Measurements from ENCODE around the gene LPCAT1. TPM values are rescaled to one million over a fixed set of nuclear protein-coding genes. Genes with fewer than 3 reads are reported as not detected.

The LPCAT1 gene
- total and polyA plus RNA-seq, 2 experiments from 2014 or later, result 44.1 to 56.0 TPM

DNA sequence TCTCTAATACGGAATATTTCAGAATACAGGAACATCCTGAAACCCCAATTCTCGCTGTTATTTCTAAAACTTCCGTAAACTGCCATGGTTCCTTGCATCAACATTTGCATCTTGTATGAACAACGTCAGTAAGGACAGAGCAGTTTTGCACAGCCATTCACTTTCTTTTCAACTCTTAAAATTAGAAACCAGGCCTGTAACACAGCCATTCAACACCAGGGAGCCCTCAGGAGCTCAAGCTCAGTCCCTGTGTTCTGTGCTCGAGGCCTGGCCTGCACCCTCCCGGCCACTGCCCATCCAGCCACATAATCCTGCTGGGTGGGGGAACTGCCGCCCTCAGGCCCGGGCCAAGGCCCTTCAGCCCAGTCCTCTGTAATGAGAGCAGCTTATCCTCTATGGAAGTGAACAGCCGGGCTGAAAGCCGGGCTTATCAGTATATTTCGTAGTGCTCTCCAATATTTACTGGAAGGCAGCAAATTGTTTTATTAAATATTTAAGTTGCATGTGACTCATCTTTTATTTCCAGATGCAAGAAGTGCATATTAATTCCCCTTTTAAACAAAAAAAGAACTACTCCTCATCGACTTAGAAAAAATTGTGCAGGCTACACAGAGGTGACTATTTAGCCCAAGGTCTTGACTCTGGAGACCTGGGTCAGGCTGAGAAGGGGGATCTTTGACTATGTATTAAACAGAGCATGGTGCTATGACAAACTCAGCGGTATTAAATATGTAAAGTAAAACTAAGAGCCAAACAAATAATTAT is 45.3 kb downstream of the LPCAT1 start:
- Histone ChIP-seq H3K4me2 (no peak overlapping the region), H3K4me3 (no peak overlapping the region), H4K20me1 (ENCODE audit: insufficient read depth, poor library complexity, severe bottlenecking) (no peaks in the 10 kb centered on the region), H3K79me2 (no peaks in the 10 kb centered on the region), H3K9me3 (ENCODE audit: low read depth) (no peaks in the 10 kb centered on the region), H3K27ac (no peak overlapping the region), H3K4me1 (ENCODE audit: insufficient read depth) (no peaks in the 10 kb centered on the region), H2AFZ (no peak overlapping the region), H3K27me3 (no peaks in the 10 kb centered on the region), H3K9me2 (replicated peaks; ENCODE audit: insufficient read depth) (no peaks in the 10 kb centered on the region), H3K36me3 (replicated peaks; ENCODE audit: insufficient read depth, low read depth) (no peaks in the 10 kb centered on the region)
- 96% methylated on average over 13 of the region's 13 CpGs for WGBS (ENCODE audit: low lambda C conversion rate, missing lambda C conversion rate)
- no peak for DNase-seq (ENCODE audit: low spot score)
- no peak for TF ChIP-seq EZH2 (IDR thresholded peaks at IDR 0.05; ENCODE audit: borderline replicate concordance)
- TF ChIP-seq, protein P1, sequence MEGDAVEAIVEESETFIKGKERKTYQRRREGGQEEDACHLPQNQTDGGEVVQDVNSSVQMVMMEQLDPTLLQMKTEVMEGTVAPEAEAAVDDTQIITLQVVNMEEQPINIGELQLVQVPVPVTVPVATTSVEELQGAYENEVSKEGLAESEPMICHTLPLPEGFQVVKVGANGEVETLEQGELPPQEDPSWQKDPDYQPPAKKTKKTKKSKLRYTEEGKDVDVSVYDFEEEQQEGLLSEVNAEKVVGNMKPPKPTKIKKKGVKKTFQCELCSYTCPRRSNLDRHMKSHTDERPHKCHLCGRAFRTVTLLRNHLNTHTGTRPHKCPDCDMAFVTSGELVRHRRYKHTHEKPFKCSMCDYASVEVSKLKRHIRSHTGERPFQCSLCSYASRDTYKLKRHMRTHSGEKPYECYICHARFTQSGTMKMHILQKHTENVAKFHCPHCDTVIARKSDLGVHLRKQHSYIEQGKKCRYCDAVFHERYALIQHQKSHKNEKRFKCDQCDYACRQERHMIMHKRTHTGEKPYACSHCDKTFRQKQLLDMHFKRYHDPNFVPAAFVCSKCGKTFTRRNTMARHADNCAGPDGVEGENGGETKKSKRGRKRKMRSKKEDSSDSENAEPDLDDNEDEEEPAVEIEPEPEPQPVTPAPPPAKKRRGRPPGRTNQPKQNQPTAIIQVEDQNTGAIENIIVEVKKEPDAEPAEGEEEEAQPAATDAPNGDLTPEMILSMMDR (IDR thresholded peaks at IDR 0.05; ENCODE audit: poor library complexity), result no peak
- no peak for TF ChIP-seq EZH2phosphoT487 (IDR thresholded peaks at IDR 0.05; ENCODE audit: low read depth, severe bottlenecking, unreplicated experiment)

DNA sequence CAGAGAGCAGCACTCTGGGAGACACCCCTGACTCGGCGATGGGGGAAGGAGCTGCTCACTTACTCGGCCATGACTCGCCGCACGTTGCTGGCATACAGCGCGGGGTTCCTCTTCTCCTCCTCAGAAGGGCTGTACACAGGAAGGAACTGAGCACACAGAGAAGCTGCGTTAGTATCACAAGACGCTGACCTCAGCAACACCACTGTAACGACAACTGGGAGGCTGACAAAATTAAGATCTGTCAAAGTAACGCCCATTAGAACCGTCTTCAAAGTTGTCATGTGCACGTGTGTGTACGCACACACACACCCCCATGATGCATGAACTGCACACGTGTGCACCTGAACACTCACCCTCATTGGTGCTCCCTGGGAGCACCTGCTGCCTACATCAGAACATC is 46.4 kb downstream of the LPCAT1 start:
- Histone ChIP-seq H3K9me2 (replicated peaks; ENCODE audit: insufficient read depth) (no peaks in the 10 kb centered on the region), H3K27ac (no peak overlapping the region), H3K4me1 (ENCODE audit: insufficient read depth) (no peaks in the 10 kb centered on the region), H3K27me3 (no peaks in the 10 kb centered on the region), H2AFZ (no peak overlapping the region), H3K36me3 (replicated peaks; ENCODE audit: insufficient read depth, low read depth) (no peaks in the 10 kb centered on the region), H3K9me3 (ENCODE audit: low read depth) (no peaks in the 10 kb centered on the region), H4K20me1 (ENCODE audit: insufficient read depth, poor library complexity, severe bottlenecking) (no peaks in the 10 kb centered on the region), H3K4me2 (no peak overlapping the region), H3K79me2 (no peaks in the 10 kb centered on the region), H3K4me3 (no peak overlapping the region)
- TF ChIP-seq, protein P1 (IDR thresholded peaks at IDR 0.05; ENCODE audit: poor library complexity), result no peak
- 93% methylated on average over 16 of the region's 16 CpGs for WGBS (ENCODE audit: low lambda C conversion rate, missing lambda C conversion rate)
- no peak for DNase-seq (ENCODE audit: low spot score)

DNA sequence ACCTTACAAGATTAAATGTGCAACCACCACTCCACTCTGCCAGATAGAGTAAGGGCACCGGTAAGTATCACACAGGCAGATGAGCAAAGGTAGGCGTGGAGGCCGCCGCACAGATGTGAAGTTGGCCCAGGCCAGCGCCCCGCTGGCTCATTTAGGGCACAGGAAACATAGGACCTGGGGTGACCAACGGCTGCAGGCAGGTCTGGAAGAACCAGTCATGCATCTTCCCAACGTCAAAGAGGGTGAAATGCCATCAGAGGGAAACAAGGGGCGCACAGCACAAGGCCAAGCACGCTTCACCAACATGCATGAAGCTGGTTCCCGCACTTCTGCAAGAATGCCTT is 46.8 kb downstream of the LPCAT1 start:
- Histone ChIP-seq H4K20me1 (ENCODE audit: insufficient read depth, poor library complexity, severe bottlenecking) (no peaks in the 10 kb centered on the region), H3K27ac (no peak overlapping the region), H2AFZ (no peak overlapping the region), H3K9me2 (replicated peaks; ENCODE audit: insufficient read depth) (no peaks in the 10 kb centered on the region), H3K4me1 (ENCODE audit: insufficient read depth) (no peaks in the 10 kb centered on the region), H3K36me3 (replicated peaks; ENCODE audit: insufficient read depth, low read depth) (no peaks in the 10 kb centered on the region), H3K4me2 (no peak overlapping the region), H3K27me3 (no peaks in the 10 kb centered on the region), H3K79me2 (no peaks in the 10 kb centered on the region), H3K4me3 (no peak overlapping the region), H3K9me3 (ENCODE audit: low read depth) (no peaks in the 10 kb centered on the region)
- TF ChIP-seq EZH2phosphoT487 (IDR thresholded peaks at IDR 0.05; ENCODE audit: low read depth, severe bottlenecking, unreplicated experiment), result no peak
- TF ChIP-seq EZH2 (IDR thresholded peaks at IDR 0.05; ENCODE audit: borderline replicate concordance), result no peak
- TF ChIP-seq, protein P1 (IDR thresholded peaks at IDR 0.05; ENCODE audit: poor library complexity), result no peak
- DNase-seq (ENCODE audit: low spot score), result no peak
- WGBS (ENCODE audit: low lambda C conversion rate, missing lambda C conversion rate), result 94% methylated on average over 11 of the region's 11 CpGs
